ENCODE results near the gene FBH1. TPM values are rescaled to one million over a fixed set of nuclear protein-coding genes. Genes with fewer than 3 reads are reported as not detected.
A peak's percentile ranks its signal among the peaks of the same experiment; 100 is the strongest.

The FBH1 gene
- total and polyA plus RNA-seq, 4 donors: 19.9 to 58.4 (median 48.1) TPM

DNA sequence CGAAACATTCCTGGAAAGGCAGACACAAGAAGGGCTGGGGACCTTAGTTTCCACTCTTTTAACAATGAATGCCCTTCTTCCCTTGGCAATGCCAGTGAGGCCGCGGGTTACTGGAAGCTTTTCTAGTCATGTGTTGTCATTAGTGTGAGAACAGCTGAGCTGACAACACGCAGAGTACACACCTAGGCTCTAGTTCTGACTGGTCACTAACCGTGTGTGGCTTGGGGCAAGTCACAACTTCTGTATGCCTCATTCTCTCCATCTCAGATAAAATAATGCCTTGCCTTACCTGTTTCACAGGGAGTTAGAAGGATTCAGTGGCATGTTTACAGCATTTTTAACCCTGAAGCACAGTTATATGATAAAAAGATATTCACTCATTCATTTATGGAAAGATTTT is 31.7 kb downstream of the FBH1 start (continued):
- TF ChIP-seq, protein P1, sequence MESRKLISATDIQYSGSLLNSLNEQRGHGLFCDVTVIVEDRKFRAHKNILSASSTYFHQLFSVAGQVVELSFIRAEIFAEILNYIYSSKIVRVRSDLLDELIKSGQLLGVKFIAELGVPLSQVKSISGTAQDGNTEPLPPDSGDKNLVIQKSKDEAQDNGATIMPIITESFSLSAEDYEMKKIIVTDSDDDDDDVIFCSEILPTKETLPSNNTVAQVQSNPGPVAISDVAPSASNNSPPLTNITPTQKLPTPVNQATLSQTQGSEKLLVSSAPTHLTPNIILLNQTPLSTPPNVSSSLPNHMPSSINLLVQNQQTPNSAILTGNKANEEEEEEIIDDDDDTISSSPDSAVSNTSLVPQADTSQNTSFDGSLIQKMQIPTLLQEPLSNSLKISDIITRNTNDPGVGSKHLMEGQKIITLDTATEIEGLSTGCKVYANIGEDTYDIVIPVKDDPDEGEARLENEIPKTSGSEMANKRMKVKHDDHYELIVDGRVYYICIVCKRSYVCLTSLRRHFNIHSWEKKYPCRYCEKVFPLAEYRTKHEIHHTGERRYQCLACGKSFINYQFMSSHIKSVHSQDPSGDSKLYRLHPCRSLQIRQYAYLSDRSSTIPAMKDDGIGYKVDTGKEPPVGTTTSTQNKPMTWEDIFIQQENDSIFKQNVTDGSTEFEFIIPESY (IDR thresholded peaks at IDR 0.05): no peak
- TF ChIP-seq HNF4G (IDR thresholded peaks at IDR 0.05): no peak
- no peak for TF ChIP-seq JUND (IDR thresholded peaks at IDR 0.05)

DNA sequence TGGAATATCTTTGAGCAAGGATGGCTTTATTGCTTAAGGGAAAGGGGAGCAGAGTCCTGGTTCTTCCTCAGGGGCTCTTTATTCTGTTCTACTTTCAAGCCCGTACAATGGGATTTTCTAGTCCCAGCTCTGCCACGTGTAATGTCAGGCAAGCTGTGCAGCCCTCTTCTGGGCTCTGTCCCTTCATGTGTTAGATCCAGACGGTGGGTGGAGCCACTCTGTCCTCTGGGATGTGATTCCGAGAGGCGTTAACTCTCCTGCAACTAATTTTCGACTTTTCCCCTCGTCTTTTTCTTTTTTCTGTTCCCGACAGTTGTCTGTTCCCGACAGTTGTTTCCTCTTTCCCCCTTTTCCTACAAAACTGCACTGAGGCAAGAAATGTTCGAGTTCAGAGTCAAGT is 34.8 kb downstream of the FBH1 start:
- Histone ChIP-seq H3K9ac (ENCODE audit: low read depth in 1 of 2, low read length in 2 of 2) (no peak overlapping the region), H3K36me3 (ENCODE audit: control insufficient read depth in 4 of 4, insufficient read depth in 3 of 4, low read depth in 1 of 4, low read length in 3 of 4) (peaks cover 14 to 74% (median 61%) of the 10 kb centered on the region in 4 donors), H3K27me3 (ENCODE audit: control insufficient read depth in 4 of 4, insufficient read depth in 4 of 4, low read length in 3 of 4) (no peaks in the 10 kb centered on the region), H3K27ac (ENCODE audit: low read depth in 1 of 2, low read length in 2 of 2) (no peak overlapping the region), H3K9me3 (ENCODE audit: control insufficient read depth in 4 of 4, low read length in 3 of 4) (no peaks in the 10 kb centered on the region), H3K4me3 (ENCODE audit: low read depth in 1 of 3, low read length in 3 of 3) (no peak overlapping the region), H3K4me1 (ENCODE audit: control insufficient read depth in 4 of 4, insufficient read depth in 4 of 4, low read length in 3 of 4) (peaks cover 2 to 15% (median 10%) of the 10 kb centered on the region in 4 donors)
- WGBS: 86% methylated on average over 10 of the region's 10 CpGs
- no peak for DNase-seq (ENCODE audit: low spot score)
- TF ChIP-seq NR2F2 (IDR thresholded peaks at IDR 0.05): no peak

DNA sequence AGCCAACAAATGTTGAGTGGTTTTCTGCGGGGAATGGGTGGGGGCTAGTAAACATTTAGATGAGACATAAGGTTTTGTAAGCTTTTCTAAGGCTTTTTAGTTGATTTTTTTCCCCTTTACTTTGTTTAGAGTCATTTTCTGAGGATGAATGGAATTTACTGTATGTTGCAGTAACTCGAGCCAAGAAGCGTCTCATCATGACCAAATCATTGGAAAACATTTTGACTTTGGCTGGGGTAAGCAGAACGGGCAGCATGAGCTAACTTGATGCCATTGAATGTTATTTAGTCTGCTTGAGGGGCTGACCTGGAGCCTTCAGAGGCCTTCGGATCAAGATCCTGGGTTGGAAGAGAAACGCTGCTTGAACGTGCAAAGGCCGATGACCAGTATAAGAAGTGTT is 37.3 kb downstream of the FBH1 start:
- Histone ChIP-seq H3K9me3 (ENCODE audit: control insufficient read depth in 4 of 4, low read length in 3 of 4) (no peaks in the 10 kb centered on the region), H3K9ac (ENCODE audit: low read depth in 1 of 2, low read length in 2 of 2) (no peak overlapping the region), H3K27me3 (ENCODE audit: control insufficient read depth in 4 of 4, insufficient read depth in 4 of 4, low read length in 3 of 4) (no peaks in the 10 kb centered on the region), H3K4me3 (ENCODE audit: low read depth in 1 of 3, low read length in 3 of 3) (no peak overlapping the region), H3K27ac (ENCODE audit: low read depth in 1 of 2, low read length in 2 of 2) (no peak overlapping the region), H3K4me1 (ENCODE audit: control insufficient read depth in 4 of 4, insufficient read depth in 4 of 4, low read length in 3 of 4) (peaks cover 5 to 32% (median 15%) of the 10 kb centered on the region in 4 donors), H3K36me3 (ENCODE audit: control insufficient read depth in 4 of 4, insufficient read depth in 3 of 4, low read depth in 1 of 4, low read length in 3 of 4) (peaks cover 6 to 51% (median 41%) of the 10 kb centered on the region in 4 donors)
- WGBS: 91% methylated on average over 8 of the region's 8 CpGs
- TF ChIP-seq RXRA (IDR thresholded peaks at IDR 0.05) (no peak), HNF4G (IDR thresholded peaks at IDR 0.05) (no peak), FOXA2 (IDR thresholded peaks at IDR 0.05) (no peak), EGR1 (IDR thresholded peaks at IDR 0.05; ENCODE audit: low read depth in 2 of 2) (no peak), FOXA1 (IDR thresholded peaks at IDR 0.05) (no peak)
- TF ChIP-seq, protein P2, sequence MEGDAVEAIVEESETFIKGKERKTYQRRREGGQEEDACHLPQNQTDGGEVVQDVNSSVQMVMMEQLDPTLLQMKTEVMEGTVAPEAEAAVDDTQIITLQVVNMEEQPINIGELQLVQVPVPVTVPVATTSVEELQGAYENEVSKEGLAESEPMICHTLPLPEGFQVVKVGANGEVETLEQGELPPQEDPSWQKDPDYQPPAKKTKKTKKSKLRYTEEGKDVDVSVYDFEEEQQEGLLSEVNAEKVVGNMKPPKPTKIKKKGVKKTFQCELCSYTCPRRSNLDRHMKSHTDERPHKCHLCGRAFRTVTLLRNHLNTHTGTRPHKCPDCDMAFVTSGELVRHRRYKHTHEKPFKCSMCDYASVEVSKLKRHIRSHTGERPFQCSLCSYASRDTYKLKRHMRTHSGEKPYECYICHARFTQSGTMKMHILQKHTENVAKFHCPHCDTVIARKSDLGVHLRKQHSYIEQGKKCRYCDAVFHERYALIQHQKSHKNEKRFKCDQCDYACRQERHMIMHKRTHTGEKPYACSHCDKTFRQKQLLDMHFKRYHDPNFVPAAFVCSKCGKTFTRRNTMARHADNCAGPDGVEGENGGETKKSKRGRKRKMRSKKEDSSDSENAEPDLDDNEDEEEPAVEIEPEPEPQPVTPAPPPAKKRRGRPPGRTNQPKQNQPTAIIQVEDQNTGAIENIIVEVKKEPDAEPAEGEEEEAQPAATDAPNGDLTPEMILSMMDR (IDR thresholded peaks at IDR 0.05; ENCODE audit: low read depth, low read length, missing input control): no peak
- TF ChIP-seq, protein P3, sequence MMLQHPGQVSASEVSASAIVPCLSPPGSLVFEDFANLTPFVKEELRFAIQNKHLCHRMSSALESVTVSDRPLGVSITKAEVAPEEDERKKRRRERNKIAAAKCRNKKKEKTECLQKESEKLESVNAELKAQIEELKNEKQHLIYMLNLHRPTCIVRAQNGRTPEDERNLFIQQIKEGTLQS (IDR thresholded peaks at IDR 0.05): no peak
- no peak for DNase-seq (ENCODE audit: low spot score)

DNA sequence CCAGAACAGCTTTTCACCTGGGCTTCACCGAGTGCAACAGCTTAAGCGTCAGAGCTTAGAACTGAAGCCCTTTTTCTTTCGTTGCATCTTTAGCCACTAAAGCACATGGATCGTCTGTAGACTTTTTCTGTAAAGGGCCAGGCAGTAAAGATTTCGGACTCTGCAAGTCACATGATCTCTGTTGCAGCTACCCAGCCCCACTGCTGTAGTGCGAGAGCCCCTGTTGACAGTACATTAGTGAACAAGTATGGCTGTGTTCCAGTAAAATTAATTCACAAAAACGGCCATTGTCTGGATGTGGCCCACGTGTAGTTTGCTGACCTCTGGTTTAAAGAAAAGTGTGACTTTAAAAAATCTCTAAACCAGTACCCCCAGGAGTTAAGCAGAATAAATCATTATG is 39.4 kb downstream of the FBH1 start:
- Histone ChIP-seq H3K36me3 (ENCODE audit: control insufficient read depth in 4 of 4, insufficient read depth in 3 of 4, low read depth in 1 of 4, low read length in 3 of 4) (peaks cover 4 to 37% (median 24%) of the 10 kb centered on the region in 4 donors), H3K27ac (ENCODE audit: low read depth in 1 of 2, low read length in 2 of 2) (peak overlapping the region; percentile 75 to 84), H3K27me3 (ENCODE audit: control insufficient read depth in 4 of 4, insufficient read depth in 4 of 4, low read length in 3 of 4) (no peaks in the 10 kb centered on the region), H3K4me3 (ENCODE audit: low read depth in 1 of 3, low read length in 3 of 3) (no peak overlapping the region), H3K4me1 (ENCODE audit: control insufficient read depth in 4 of 4, insufficient read depth in 4 of 4, low read length in 3 of 4) (peaks cover 7 to 32% (median 18%) of the 10 kb centered on the region in 4 donors), H3K9me3 (ENCODE audit: control insufficient read depth in 4 of 4, low read length in 3 of 4) (no peaks in the 10 kb centered on the region), H3K9ac (ENCODE audit: low read depth in 1 of 2, low read length in 2 of 2) (no peak overlapping the region)
- DNase-seq (ENCODE audit: low spot score): no peak
- WGBS: 75% methylated on average over 8 of the region's 8 CpGs
- TF ChIP-seq, protein P4, sequence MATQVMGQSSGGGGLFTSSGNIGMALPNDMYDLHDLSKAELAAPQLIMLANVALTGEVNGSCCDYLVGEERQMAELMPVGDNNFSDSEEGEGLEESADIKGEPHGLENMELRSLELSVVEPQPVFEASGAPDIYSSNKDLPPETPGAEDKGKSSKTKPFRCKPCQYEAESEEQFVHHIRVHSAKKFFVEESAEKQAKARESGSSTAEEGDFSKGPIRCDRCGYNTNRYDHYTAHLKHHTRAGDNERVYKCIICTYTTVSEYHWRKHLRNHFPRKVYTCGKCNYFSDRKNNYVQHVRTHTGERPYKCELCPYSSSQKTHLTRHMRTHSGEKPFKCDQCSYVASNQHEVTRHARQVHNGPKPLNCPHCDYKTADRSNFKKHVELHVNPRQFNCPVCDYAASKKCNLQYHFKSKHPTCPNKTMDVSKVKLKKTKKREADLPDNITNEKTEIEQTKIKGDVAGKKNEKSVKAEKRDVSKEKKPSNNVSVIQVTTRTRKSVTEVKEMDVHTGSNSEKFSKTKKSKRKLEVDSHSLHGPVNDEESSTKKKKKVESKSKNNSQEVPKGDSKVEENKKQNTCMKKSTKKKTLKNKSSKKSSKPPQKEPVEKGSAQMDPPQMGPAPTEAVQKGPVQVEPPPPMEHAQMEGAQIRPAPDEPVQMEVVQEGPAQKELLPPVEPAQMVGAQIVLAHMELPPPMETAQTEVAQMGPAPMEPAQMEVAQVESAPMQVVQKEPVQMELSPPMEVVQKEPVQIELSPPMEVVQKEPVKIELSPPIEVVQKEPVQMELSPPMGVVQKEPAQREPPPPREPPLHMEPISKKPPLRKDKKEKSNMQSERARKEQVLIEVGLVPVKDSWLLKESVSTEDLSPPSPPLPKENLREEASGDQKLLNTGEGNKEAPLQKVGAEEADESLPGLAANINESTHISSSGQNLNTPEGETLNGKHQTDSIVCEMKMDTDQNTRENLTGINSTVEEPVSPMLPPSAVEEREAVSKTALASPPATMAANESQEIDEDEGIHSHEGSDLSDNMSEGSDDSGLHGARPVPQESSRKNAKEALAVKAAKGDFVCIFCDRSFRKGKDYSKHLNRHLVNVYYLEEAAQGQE (IDR thresholded peaks at IDR 0.05): no peak
- no peak for TF ChIP-seq FOXA2 (IDR thresholded peaks at IDR 0.05)
- no peak for TF ChIP-seq EGR1 (IDR thresholded peaks at IDR 0.05; ENCODE audit: low read depth in 2 of 2)
- TF ChIP-seq, protein P1 (IDR thresholded peaks at IDR 0.05): no peak
- no peak for TF ChIP-seq HNF4G (IDR thresholded peaks at IDR 0.05)
- TF ChIP-seq, protein P2 (IDR thresholded peaks at IDR 0.05; ENCODE audit: low read depth, low read length, missing input control): no peak
- no peak for TF ChIP-seq JUND (IDR thresholded peaks at IDR 0.05)
